K562 (cell line): ENCODE measurements around the gene KLHL29. TPM values are rescaled to one million over a fixed set of nuclear protein-coding genes. Genes with fewer than 3 reads are reported as not detected.

Experiments used
- ATAC-seq: fragments of 200-7000 bp; cut with Tn5 transposase; 3 replicates; pipeline ENCODE4 v1.9.1; 2020; ENCODE audit warnings: moderate library complexity
- BruUV-seq: library from RNA; stranded (reverse); fragments of 400-500 nt; replicated peaks from 2 replicates; lab custom pipeline; 2021; lab: Mats Ljungman, UMichigan
- CTCF ChIA-PET: fragments of 300-600 bp; formaldehyde crosslinking; extraction: SDS; loops from one replicate; lab custom pipeline; 2021; ENCODE audit warnings: low intra/inter-chr PET ratio; lab: Yijun Ruan, JAX
- POLR2A ChIA-PET: fragments of 300-600, 350-650 bp; sonication (Branson Sonifier 250); formaldehyde crosslinking; extraction: SDS; loops from one replicate; lab custom pipeline; 2021; ENCODE audit warnings: antibody characterized with exemption, inconsistent platforms; lab: Yijun Ruan, JAX
- DNase-seq, 4 experiments: peaks; one replicate each; pipeline versions ENCODE4 v3.0.0 to v3.0.0-alpha.2; 2011 to 2018; ENCODE audit warnings: low spot score in 3 of 4, mixed read lengths in 3 of 4; ENCODE audit errors: extremely low read depth in 1 of 4
- FAIRE-seq: peaks from 2 replicates; lab custom pipeline; 2011; peaks lifted over from hg19 to GRCh38; lab: Jason Lieb, UNC
- H2AFZ ChIP-seq: 2 replicates; pipeline ENCODE4 v1.6.0; 2011; ENCODE audit warnings: low read depth, low read length, control low read depth, inconsistent platforms
- H3K27ac ChIP-seq: fragments of 200-600 bp; 3 replicates; pipeline ENCODE4 v1.8.0; 2011; ENCODE audit warnings: low read depth, mild to moderate bottlenecking, control low read depth, inconsistent platforms, low read length, moderate library complexity, mixed read lengths; ENCODE audit errors: extremely low read depth
- H3K27me3 ChIP-seq, 2 experiments: fragments of 300-600 bp in 1 of 2; 2 replicates in 1 of 2; 3 replicates in 1 of 2; pipeline versions ENCODE4 v1.6.0 to v1.8.0; 2011; ENCODE audit warnings: inconsistent platforms in 2 of 2, low read length in 2 of 2, mild to moderate bottlenecking in 1 of 2, mixed read lengths in 1 of 2, moderate library complexity in 1 of 2; ENCODE audit not compliant: control insufficient read depth in 2 of 2, insufficient read depth in 2 of 2
- H3K36me3 ChIP-seq: fragments of 300-600 bp; 3 replicates; pipeline ENCODE4 v1.8.0; 2011; ENCODE audit warnings: mild to moderate bottlenecking, low read length, inconsistent platforms; ENCODE audit not compliant: control insufficient read depth, insufficient read depth
- H3K4me1 ChIP-seq, 2 experiments: fragments of 200-600 bp in 1 of 2; replicated peaks in 1 of 2; 2 replicates in 1 of 2; 3 replicates in 1 of 2; pipeline versions ENCODE4 v1.5.1 to v1.8.0; 2011; ENCODE audit warnings: inconsistent platforms in 2 of 2, low read length in 2 of 2, mild to moderate bottlenecking in 1 of 2, mixed read lengths in 1 of 2, moderate library complexity in 1 of 2; ENCODE audit not compliant: control insufficient read depth in 2 of 2, insufficient read depth in 2 of 2
- H3K4me2 ChIP-seq: 2 replicates; pipeline ENCODE4 v1.6.1; 2011; ENCODE audit warnings: low read length, control low read depth, inconsistent platforms, mixed read lengths; ENCODE audit not compliant: insufficient read depth
- H3K4me3 ChIP-seq: fragments of 200-600 bp; sonication (generic), shearing (Covaris generic); 2 replicates; pipeline ENCODE4 v1.5.1; 2016; ENCODE audit warnings: control low read depth, inconsistent platforms
- H3K79me2 ChIP-seq: fragments of 200-600 bp; 3 replicates; pipeline ENCODE4 v1.8.0; 2011; ENCODE audit warnings: low read length, inconsistent platforms; ENCODE audit not compliant: control insufficient read depth, insufficient read depth
- H3K9ac ChIP-seq, 2 experiments: 2 replicates each; pipeline versions ENCODE4 v1.6.0 to v1.6.1; 2011; ENCODE audit warnings: low read depth in 2 of 2, low read length in 2 of 2, control low read depth in 1 of 2, inconsistent platforms in 1 of 2, mild to moderate bottlenecking in 1 of 2, mixed read lengths in 1 of 2; ENCODE audit not compliant: insufficient read depth in 1 of 2
- H3K9me1 ChIP-seq: one replicate; pipeline ENCODE4 v1.6.0; 2011; ENCODE audit warnings: inconsistent platforms, mild to moderate bottlenecking, low read length, moderate library complexity; ENCODE audit not compliant: control insufficient read depth, insufficient read depth
- H3K9me3 ChIP-seq: replicated peaks from 2 replicates; pipeline ENCODE4 v1.5.1; 2011; ENCODE audit warnings: low read depth, low read length, inconsistent platforms; ENCODE audit not compliant: control insufficient read depth, insufficient read depth
- H4K20me1 ChIP-seq: replicated peaks from 2 replicates; pipeline ENCODE4 v1.6.1; 2011; ENCODE audit warnings: low read length, inconsistent platforms, mixed read lengths; ENCODE audit not compliant: control insufficient read depth, insufficient read depth
- E2F3 ChIP-seq: fragments of 250-450 bp; sonication (Bioruptor Pico); IDR thresholded peaks from 2 replicates; pipeline ENCODE4 v1.4.0; 2020; ENCODE audit warnings: mild to moderate bottlenecking
- EP400 ChIP-seq: fragments of 450-650 bp; IDR thresholded peaks from 2 replicates; pipeline ENCODE4 v1.6.1; 2017; ENCODE audit warnings: antibody characterized with exemption, mild to moderate bottlenecking, moderate library complexity
- GABPA ChIP-seq: fragments of 200-800 bp; sonication (Bioruptor generic); conservative IDR thresholded peaks from 2 replicates; pipeline ENCODE4 v1.6.1; 2016; ENCODE audit warnings: low read depth, missing genetic modification characterization, missing compliant biosample characterization
- HDGF ChIP-seq: fragments of 450-650 bp; IDR thresholded peaks from 2 replicates; pipeline ENCODE4 v1.6.1; 2016
- MAFG ChIP-seq: fragments of 450-650 bp; conservative IDR thresholded peaks from 2 replicates; pipeline ENCODE4 v1.6.1; 2016; ENCODE audit warnings: missing genetic modification characterization, missing compliant biosample characterization
- MLLT1 ChIP-seq, 2 experiments: fragments of 450-650 bp; IDR thresholded peaks; 2 replicates each; pipeline ENCODE4 v1.6.1; 2016
- NFE2 ChIP-seq: IDR thresholded peaks from 2 replicates; pipeline ENCODE4 v1.6.1; 2014; ENCODE audit warnings: antibody characterized with exemption, low read depth
- PCBP1 ChIP-seq: fragments of 200-400 bp; formaldehyde crosslinking; IDR thresholded peaks from 2 replicates; pipeline ENCODE4 v1.6.1; 2018; ENCODE audit warnings: mild to moderate bottlenecking, low read depth, low read length; ENCODE audit not compliant: poor library complexity, severe bottlenecking
- POLR3A ChIP-seq: IDR thresholded peaks from 2 replicates; pipeline ENCODE4 v1.6.1; 2011; ENCODE audit warnings: borderline replicate concordance, mild to moderate bottlenecking, moderate library complexity; ENCODE audit not compliant: insufficient read length, insufficient read depth; ENCODE audit errors: extremely low read depth
- RAD21 ChIP-seq, 2 experiments: fragments of 250-450 bp in 1 of 2; fragments of 450-650 bp in 1 of 2; sonication (Bioruptor Pico) in 1 of 2; formaldehyde crosslinking in 1 of 2; IDR thresholded peaks in 1 of 2; conservative IDR thresholded peaks in 1 of 2; 2 replicates each; pipeline versions ENCODE4 v1.4.0 to v1.8.0; 2020 to 2022; ENCODE audit warnings: mild to moderate bottlenecking in 2 of 2, moderate library complexity in 1 of 2
- RBM15 ChIP-seq: fragments of 200-400 bp; formaldehyde crosslinking; IDR thresholded peaks from 2 replicates; pipeline ENCODE4 v1.6.1; 2018; ENCODE audit warnings: mild to moderate bottlenecking, low read length, moderate library complexity; ENCODE audit not compliant: insufficient read depth
- TCF7 ChIP-seq: sonication (generic); IDR thresholded peaks from 2 replicates; pipeline ENCODE4 v1.6.1; 2016; ENCODE audit warnings: antibody characterized with exemption, borderline replicate concordance
- TCF7L2 ChIP-seq: fragments of 150-350 bp; IDR thresholded peaks from 2 replicates; pipeline ENCODE4 v1.6.1; 2016; ENCODE audit warnings: low read depth, mild to moderate bottlenecking, low read length, moderate library complexity
- TEAD1 ChIP-seq, 2 experiments: fragments of 450-650 bp in 1 of 2; sonication (generic) in 1 of 2; formaldehyde crosslinking; IDR thresholded peaks; 2 replicates each; pipeline versions ENCODE4 v1.4.0 to v1.8.0; 2020 to 2022; ENCODE audit warnings: mild to moderate bottlenecking in 2 of 2, missing genetic modification reagents in 1 of 2
- VEZF1 ChIP-seq: fragments of 200-800 bp; sonication (Bioruptor generic); IDR thresholded peaks from 2 replicates; pipeline ENCODE4 v1.6.1; 2017; ENCODE audit warnings: missing genetic modification characterization, missing compliant biosample characterization
- WHSC1 ChIP-seq: IDR thresholded peaks from one replicate; pipeline ENCODE4 v1.6.1; 2012; ENCODE audit warnings: low read length, control low read depth, inconsistent platforms
- ZNF444 ChIP-seq: fragments of 250-450 bp; sonication (Bioruptor Pico); IDR thresholded peaks from 2 replicates; pipeline ENCODE4 v1.4.0; 2020; ENCODE audit warnings: mild to moderate bottlenecking, moderate library complexity
- ZNF696 ChIP-seq: fragments of 250-450 bp; sonication (Bioruptor Pico); conservative IDR thresholded peaks from 2 replicates; pipeline ENCODE4 v1.4.0; 2020; ENCODE audit warnings: mild to moderate bottlenecking, moderate library complexity
- ZNF79 ChIP-seq: fragments of 250-450 bp; sonication (Bioruptor Pico); IDR thresholded peaks from 2 replicates; pipeline ENCODE4 v1.4.0; 2020; ENCODE audit warnings: low read depth, mild to moderate bottlenecking, moderate library complexity
- ZSCAN32 ChIP-seq: fragments of 450-650 bp; formaldehyde crosslinking; IDR thresholded peaks from 2 replicates; pipeline ENCODE4 v1.4.0; 2020; ENCODE audit warnings: mild to moderate bottlenecking, moderate library complexity
- WGBS: fragments of 100-300 bp; shearing (Covaris generic); methylation state at CpG from one replicate; pipeline ENCODE4 v1.1.6; 2016; ENCODE audit warnings: low coverage, mixed read lengths; ENCODE audit not compliant: insufficient coverage; ENCODE audit errors: missing lambda C conversion rate; 5-methylcytosine and 5-hydroxymethylcytosine counted together
- in situ Hi-C: fragments of 300-500 bp; cut with MboI; formaldehyde crosslinking; loops from 4 replicates; pipeline ENCODE4 v1.15.0; 2018; ENCODE audit warnings: inconsistent platforms, mixed read lengths
- intact Hi-C: fragments of 100-400 bp; cut with micrococcal nuclease; formaldehyde crosslinking; loops from 2 replicates; pipeline ENCODE4 v1.14.2; 2022
- polyA plus RNA-seq, 8 experiments: library from polyadenylated mRNA; depleted of rRNA in 4 of 8; stranded (reverse) in 5 of 8; unstranded in 3 of 8; fragments of >200 nt; fragmentation: Nextera tagmentation in 2 of 8; fragmentation: Illumina TruSeq in 1 of 8; extraction: Ambion mirVana in 2 of 8; extraction: Trizol in 1 of 8; gene quantifications; 2 replicates each; pipeline versions ENCODE4 v1.2.1 to v1.2.3, GENCODE V29; 2011 to 2014; ENCODE audit warnings: inconsistent platforms in 1 of 8, missing spikeins in 1 of 8
- total RNA-seq, 7 experiments: library from RNA; depleted of rRNA in 6 of 7; stranded (reverse); fragments of >200 nt in 6 of 7; fragmentation: Illumina TruSeq in 2 of 7; extraction: Trizol in 2 of 7; gene quantifications; 2 replicates each; pipeline versions ENCODE4 v1.2.1 to v1.2.3, GENCODE V29; 2011 to 2021; ENCODE audit warnings: low replicate concordance in 1 of 7

Gene KLHL29
- total and polyA plus RNA-seq, 9 of the 15 experiments (the other 6 are each of a cell fraction or from before 2014, with no cell fraction given): 0.03 to 0.31 (median 0.08) TPM; not detected in 1

GRCh38 chr2:23397478-23397877, 12.5 kb downstream of the KLHL29 start (continued):
- TF ChIP-seq MLLT1 (IDR thresholded peaks at IDR 0.05): no peak

- Histone ChIP-seq H3K27me3 (peaks cover 7 to 45% of the 10 kb centered on the region in 2 experiments; a peak in 3 of 5 replicates), H3K4me3 (no peak overlapping the region), H3K36me3 (no peaks in the 10 kb centered on the region), H2AFZ (no peak overlapping the region), H3K4me1 (no peaks in the 10 kb centered on the region; a peak in 1 of 5 replicates), H3K79me2 (no peaks in the 10 kb centered on the region), H3K4me2 (no peak overlapping the region), H3K9ac (no peak overlapping the region), H3K9me1 (peaks cover 5% of the 10 kb centered on the region), H4K20me1 (no peaks in the 10 kb centered on the region), H3K27ac (no peak overlapping the region), H3K9me3 (no peaks in the 10 kb centered on the region)
- intact Hi-C loops (no loop called here), in situ Hi-C loops (no loop called here)
- no TSS peak for BruUV-seq
- DNase-seq (no peak), ATAC-seq (peak; percentile 65), FAIRE-seq (no peak)
- ChIA-PET POLR2A (interaction anchor here (0.5 kb wide), 1 partner anchor 1201 kb away, joined by 3 read pairs; no protein-coding TSS in a partner anchor), CTCF (no interaction called here)
- 2% methylated on average over 10 of the region's 10 CpGs for WGBS
- TF ChIP-seq GABPA (tag) (peak; percentile 63), RAD21 (CRISPR knock-in tag; conservative IDR thresholded peaks at IDR 0.05 in 1 of 2, IDR thresholded peaks at IDR 0.05 in 1 of 2) (peak; percentile 27 to 62), RBM15 (no peak), ZSCAN32 (CRISPR knock-in tag) (no peak), TCF7 (no peak), NFE2 (peak; percentile 62), ZNF696 (CRISPR knock-in tag) (no peak), TCF7L2 (no peak), MAFG (tag) (peak; percentile 85), E2F3 (CRISPR knock-in tag) (no peak), HDGF (no peak), VEZF1 (CRISPR knock-in tag) (0 out of 2 replicates have a peak, but pooled peaks have one; percentile 22), TEAD1 (CRISPR knock-in tag; IDR thresholded peaks at IDR 0.05) (no peak), WHSC1 (no peak), ZNF79 (CRISPR knock-in tag) (no peak), PCBP1 (no peak), ZNF444 (CRISPR knock-in tag) (no peak), EP400 (no peak), POLR3A (no peak)
Observed at GRCh38 chr2:23399674-23400261, 14.8 kb downstream of the KLHL29 start.
